ENCODE measurements around the gene SCN3B.
"Not testable (repeated sequence)": the region's sequence is repeated elsewhere in the genome, so short reads cannot be mapped to it uniquely, and the experiment has no call there.

GRCh38 chr11:123659965-123660364 is 5.5 kb upstream of the SCN3B start:
- TF ChIP-seq CTCF (IDR thresholded peaks at IDR 0.05); POLR2A (IDR thresholded peaks at IDR 0.05); POLR2AphosphoS5 (IDR thresholded peaks at IDR 0.05; ENCODE audit: insufficient read depth in 1 of 2, low read depth in 1 of 2): not testable (repeated sequence)

Data from vagina (tissue), 2 donors.